Measurements from ENCODE around the gene CHD9NB.
"Not testable (repeated sequence)": the region's sequence is repeated elsewhere in the genome, so short reads cannot be mapped to it uniquely, and the experiment has no call there.

The CHD9NB gene

DNA sequence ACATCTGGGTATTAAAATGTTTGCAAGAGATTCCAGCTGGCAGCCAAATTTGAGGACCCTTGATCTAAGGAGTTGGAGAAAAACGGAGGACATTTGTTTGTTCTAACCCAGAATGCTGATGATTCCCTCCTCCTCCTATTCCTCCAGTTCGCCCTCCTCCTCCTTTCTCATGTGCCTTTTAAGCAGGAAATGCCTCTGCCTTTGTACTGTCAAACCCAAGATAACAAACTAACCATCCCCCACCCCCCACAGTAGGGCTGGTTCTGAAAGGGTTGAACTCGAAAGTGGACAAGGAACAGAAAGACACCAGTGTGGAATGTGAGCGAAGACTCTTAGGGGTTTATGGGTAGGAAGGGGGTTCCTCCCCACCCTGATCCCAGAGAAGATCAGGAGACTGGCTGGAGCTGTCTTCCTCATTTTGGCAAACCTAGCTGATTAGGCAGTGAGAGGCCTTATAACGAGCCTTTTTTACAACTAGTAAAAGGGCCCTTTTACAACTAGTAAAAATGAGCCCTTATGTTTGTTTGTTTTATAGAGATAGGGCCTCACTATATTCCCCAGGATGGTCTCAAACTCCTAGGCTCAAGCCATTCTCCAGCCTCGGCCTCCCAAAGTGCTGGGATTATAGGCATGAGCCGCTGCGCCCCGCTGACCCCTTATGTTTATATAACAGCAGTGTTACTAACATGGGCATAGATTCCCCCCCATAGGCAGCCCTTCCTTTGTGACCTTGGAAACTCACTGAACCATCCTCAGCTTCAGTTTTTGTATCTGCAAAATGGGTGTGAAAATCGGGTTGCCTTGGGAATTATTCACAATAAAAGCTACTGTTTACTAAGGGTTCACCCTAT, 3.1 kb upstream of the CHD9NB start:
- DNase-seq: peak in 1 of 2 donors; percentile 6

DNA sequence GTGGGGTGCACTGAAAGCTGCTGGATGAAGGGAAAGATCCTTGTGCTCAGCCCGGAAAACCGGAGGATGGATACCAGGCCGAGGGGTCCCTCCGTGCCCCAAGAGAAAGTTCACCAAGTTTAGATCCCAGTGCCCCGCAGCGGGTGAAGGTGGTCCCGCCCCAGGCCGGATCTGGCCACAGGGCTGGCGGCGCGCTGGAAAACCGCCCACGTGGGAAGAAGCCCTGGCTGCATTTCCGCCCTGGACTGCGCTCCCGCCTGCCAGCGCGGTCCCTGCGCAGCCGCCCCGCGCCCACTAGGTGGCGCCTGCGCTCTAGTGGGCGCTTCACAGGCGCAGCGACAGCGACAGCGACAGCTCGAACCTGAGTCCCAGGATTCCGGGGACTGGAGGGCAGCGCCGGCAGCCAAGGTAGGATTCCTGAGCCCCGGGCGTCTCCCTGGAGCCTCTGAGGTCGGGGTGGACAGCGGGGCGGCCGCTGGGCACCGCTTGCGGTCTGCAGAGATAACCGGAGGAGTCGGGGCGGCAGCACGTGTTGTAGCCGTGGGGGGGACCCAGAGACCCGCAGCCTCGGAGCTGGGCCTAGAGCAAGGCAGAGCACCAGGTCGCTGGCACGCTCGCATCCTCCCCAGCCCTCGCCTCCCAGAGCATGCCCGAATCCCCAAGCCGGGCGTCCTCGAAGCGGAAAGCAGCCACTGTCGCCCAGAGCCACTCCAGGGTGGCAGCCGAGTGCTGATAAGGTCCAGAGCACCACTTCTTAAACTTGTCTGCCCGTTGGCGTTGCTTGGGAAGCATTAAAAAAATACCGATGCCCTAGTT, 2.2 kb upstream of the CHD9NB start, which contains the start of gene CHD9:
Gene CHD9 (plus strand): TSS at position 322 of the 816 bp plus-strand sequence. CDS start 101,099 bp downstream, outside the sequence.
- DNase-seq: peak; percentile 64 to 70

- peak in 1 of 2 donors; percentile 2 for DNase-seq
These were observed 1.4 kb upstream of the CHD9NB start for GRCh38 chr16:53053967-53054669.

DNA sequence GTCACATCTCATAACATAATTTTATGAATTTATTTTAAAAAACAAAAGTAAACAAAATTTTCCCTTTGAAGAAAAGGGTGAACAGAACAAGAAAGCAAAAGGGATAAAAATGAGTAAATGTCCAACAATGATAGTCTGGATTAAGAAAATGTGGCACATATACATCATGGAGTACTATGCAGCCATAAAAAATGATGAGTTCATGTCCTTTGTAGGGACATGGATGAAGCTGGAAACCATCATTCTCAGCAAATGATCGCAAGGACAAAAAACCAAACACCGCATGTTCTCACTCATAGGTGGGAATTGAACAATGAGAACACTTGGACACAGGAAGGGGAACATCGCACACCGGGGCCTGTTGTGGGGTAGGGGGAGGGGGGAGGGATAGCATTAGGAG, 1.4 kb downstream of the CHD9NB start:
- not testable (repeated sequence) for DNase-seq

DNA sequence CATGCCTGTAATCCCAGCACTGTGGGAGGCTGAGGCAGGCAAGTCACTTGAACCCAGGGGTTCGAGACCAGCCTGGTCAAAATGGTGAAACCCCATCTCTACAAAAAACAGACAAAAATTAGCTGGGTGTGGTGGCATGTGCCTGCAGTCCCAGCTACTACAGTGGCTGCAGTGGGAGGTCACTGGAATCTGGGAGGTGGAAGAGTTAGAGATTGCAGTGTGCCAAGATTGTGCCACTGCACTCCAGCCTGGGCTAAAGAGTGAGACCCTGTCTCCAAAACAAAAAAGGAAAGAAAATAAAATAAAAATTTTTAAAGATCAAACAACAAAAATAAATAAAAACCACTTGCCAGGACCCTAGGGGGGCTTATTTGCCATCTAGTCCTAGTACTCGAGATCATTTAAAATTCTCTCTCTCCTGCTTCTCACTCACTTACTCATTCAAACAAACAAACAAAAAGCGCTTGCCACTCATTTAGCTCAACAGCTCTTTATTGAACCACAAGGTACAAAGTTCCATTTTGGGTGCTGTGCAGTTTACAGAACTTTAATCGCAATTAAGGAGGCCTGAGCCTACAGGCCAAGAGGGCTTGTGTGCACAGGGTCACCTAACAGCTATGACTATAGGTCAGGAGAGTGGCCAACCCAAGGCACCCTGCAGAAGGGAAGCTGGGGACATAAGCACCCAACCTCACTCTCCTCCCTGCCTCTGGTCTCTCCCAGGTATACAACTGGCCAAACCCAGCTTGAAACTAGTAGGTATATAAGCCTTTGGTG, 4.4 kb downstream of the CHD9NB start:
- DNase-seq: no peak

DNA sequence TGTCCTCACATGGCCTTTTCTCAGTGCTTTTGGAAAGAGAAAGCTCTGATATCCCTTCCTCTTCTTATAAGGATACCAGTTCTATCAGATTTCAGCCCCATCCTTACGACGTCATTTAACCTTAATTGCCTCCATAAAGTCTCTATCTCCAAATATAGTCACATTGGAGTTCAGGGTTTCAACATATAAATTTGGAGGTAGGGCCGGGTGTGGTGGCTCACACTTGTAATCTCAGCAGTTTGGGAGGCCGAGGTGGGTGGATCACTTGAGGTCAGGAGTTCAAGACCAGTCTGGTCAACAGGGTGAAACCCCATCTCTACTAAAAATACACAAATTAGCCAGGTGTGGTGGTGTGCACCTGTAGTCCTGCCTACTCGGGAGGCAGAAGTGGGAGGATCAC, 5.2 kb downstream of the CHD9NB start:
- DNase-seq: not testable (repeated sequence)

GRCh38 chr16:53045341-53046220, 7.1 kb downstream of the CHD9NB start:
- no peak for DNase-seq

GRCh38 chr16:53043986-53044601, 8.6 kb downstream of the CHD9NB start:
- no peak for DNase-seq

DNA sequence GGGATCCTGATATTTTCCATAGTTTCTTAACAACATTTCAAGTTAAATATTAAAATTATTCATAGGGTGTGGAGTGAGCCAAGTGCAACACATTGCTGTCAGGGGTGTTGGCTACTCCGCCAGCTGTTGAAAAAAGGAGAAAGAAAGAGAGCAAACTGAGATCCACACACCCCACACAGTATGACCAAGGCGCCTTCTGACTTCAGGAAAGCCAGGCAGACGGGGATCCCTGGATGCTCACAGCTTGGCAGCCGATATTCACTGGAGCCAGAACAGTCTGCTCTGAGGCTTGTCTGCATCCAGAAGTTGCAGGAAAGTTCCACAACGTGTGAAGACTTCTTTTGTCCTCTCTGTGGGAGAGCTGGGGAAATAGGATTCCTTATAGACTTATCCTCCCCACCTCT, 9.3 kb downstream of the CHD9NB start:
- no peak for DNase-seq

DNA sequence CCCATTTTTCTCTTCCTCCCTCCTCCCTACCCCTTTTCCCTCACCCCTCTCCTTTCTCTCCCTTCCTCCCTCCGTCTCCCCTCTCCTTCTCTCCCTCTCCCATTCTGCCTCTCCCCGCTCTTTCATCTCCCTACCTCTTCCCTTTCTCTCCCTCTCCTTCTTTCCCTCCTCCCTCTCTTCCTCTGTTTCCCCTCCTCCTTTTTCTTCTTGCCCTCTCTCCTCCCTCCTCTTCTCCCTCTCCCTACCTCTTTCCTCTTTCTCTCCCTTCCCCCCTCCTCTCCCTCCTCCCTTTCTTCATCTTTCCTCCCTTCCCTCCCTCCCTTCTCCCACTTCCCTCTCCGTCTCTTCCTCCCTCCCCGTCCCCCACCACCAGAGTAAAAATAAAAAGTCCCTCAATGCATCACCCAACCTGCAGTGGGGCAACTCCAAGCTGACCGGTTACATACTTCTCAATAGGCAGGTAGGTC, 10.4 kb downstream of the CHD9NB start:
- DNase-seq: no peak

DNA sequence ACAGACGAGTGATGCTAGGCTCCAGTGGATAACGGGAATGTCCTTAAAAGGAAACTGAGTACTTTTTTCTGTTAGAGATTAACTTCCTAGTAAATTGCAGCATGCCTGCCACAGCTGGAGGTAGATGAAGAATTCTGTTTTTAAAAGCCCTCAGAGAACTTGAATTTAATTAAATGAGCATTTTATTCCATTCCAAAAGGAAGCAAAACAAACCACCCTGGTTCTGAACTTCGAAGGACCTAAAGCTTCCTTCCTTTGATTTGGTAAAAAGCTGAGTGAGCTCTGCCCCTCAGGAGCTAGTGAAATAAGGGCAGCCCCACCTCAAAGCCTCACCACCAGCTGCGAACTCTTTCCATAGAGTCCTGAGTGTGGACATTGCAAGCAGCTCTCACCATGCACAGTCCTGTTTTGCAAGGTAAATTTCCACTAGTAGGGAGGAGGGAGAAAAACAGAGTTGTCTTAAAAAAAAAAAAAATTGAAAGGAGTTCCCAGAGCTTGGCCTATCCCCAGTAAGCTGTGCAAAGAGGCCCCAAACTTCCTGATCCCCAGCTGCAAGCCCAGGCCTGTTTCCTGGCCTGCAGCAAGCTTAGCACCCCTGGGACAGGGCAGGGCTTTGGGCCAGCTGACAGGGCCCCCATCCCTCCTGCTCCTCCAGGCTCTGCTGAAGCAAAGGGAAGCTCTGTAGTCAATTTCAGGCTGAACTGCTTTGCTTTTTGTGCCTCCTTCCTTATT, 11.2 kb downstream of the CHD9NB start:
- DNase-seq: no peak

- no peak for DNase-seq
These were observed 11.9 kb downstream of the CHD9NB start for GRCh38 chr16:53040788-53041187.

GRCh38 chr16:53036711-53037110, 16.0 kb downstream of the CHD9NB start:
- not testable (repeated sequence) for DNase-seq

GRCh38 chr16:53036066-53036465, 16.6 kb downstream of the CHD9NB start:
- DNase-seq: no peak

- DNase-seq: no peak
These were observed 17.3 kb downstream of the CHD9NB start for GRCh38 chr16:53035176-53035942.

DNA sequence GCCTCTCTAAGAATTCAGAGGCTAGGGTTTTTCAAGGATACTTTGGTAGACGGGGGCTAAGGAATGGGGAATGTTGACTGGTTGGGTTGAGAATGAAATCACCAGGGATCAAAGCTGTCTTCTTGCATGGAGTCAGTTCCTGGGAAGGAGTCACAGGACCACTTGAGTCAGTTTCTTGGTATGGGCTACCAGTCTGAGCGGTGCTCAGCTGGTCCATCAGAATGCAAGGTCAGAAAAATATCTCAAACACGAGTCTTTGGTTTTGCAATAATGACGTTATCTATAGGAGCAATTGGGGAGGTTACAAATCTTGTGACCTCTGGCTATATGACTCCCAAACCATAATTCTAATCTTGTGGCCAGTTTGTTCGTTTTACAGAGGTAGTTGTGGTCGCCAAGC, 18.4 kb downstream of the CHD9NB start:
- no peak for DNase-seq

DNA sequence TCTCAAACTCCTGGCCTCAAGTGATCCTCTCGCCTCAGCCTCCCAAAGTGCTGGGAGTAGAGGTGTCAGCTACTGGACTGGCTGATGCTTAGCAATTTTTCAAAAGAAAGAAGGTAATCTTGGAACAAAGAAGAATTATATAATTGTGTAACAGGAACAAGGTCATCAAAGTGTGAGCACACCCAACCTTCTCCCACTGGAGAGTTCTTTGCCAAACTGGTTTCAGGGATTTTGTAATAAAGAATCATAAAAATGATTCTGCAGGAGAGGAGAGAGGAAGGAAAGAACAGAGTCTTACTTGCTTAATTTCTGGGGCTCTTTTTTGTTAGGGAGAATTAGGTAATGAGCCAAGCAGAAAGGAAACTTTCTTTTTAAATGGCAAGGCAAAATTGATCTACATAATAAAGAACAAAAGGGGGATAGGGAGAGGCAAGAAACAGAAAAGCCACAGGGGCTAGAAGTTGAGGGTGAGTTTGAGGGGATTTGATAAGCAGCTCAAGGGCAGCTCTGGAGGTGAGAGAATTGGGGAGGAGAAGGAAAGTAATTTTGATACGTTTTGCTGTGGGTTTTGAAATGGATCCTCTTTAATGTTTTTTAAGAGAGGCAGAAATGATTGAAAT, 21.3 kb downstream of the CHD9NB start:
- DNase-seq: no peak

GRCh38 chr16:53029971-53030370, 22.7 kb downstream of the CHD9NB start:
- DNase-seq: no peak

GRCh38 chr16:53024045-53024444, 28.7 kb downstream of the CHD9NB start:
- no peak for DNase-seq
